DMS79 treated with DMSO at 0.1 percent for 48 hours (cell line): Measurements from ENCODE around the gene TPBGL.
"Not testable (repeated sequence)": the region's sequence is repeated elsewhere in the genome, so short reads cannot be mapped to it uniquely, and the experiment has no call there.

Source experiments
- DNase-seq: peaks from one replicate; lab custom pipeline; 2025; lab: John Stamatoyannopoulos, UW

Gene TPBGL

DNA sequence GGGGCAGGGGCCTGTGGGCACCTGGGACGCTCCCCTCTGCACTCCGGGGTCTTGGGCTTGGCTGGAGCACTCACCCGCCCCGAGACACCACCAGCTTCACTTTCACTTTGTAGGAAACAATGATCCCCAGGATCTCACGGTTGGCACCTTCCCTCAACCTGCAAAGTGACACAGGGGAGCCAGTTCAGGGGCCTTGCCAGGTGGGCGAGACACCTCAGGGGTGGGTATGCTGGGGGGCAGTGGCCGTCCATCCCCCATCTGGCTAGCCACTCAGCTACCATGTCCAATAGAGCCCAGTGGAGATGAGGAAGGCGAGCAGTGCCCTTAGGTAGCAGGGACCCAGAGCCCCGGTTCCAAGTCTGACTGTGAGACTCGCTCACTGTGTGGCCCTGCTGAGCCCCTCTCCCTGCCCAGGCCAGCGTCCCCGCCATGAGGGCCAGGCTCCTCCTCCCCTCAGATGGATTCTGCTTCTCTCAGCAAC is 32.3 kb downstream of the TPBGL start:
- no peak for DNase-seq

DNA sequence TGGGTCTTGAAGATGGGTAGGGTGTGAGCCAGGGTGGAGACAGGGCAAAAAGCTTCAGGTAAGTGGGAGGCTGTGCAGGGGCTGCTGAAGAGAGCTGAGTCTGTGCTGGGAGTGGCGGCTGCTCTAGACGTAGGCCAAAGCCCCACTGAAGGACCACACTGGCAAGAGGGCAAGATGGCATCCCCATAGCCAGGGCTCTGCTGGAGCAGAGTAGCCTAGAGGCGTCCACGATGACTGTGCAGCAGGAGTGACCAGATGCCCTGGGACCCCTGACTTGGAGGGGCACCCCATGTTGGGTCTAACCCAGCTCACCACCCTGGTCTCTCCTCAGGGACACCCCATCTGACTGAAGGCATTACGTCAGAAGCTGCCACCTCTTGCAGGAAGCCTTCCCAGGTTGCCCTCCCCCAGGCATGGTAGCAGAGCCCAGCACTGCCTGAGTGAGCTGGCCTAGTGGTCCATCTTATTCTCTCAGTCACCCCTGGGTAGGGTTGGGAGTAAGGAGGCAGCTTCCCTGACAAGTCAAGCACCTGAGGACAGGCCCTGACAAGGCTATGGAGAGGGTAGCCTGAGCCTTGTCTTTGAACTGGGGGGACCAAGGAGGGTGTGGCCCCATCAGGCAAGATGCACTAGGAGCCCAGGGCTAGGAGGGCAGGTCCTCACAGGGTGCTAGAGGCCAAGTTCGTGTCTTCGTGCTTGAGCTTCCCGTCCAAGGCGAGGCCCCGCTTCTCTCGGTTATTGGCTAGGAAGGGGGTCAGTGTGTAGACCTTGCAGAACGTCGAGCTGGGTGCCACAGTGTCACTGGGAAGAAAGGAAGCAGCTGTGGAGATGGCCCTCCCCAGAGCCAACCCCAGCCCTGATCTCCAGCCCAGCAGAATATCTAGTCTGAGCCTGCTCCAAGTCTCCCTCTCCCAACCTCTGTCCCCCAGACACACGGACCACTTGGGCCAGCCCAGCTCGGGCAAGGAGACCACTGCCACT is 33.1 kb downstream of the TPBGL start:
- DNase-seq, result no peak

DNA sequence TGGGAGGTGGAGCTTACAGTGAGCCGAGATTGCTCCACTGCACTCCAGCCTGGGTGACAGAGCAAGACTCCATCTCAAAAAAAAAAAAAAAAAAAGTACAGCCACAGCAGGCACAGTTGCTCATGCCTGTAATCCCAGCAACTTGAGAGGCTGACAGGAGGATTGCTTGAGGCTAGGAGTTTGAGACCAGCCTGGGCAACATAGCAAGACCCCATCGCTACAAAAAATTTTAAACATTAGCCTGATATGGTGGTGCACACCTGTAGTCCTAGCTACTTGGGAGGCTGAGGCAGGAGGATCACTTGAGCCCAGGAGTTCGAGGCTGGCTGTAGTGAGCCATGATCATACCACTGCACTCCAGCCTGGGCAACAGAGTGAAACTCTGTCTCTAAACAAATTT is 34.1 kb downstream of the TPBGL start:
- not testable (repeated sequence) for DNase-seq

- peak; percentile 49 for DNase-seq
Measured at GRCh38 chr11:75275581-75275980, 35.0 kb downstream of the TPBGL start.

GRCh38 chr11:75276186-75276585 is 35.6 kb downstream of the TPBGL start:
- no peak for DNase-seq

DNA sequence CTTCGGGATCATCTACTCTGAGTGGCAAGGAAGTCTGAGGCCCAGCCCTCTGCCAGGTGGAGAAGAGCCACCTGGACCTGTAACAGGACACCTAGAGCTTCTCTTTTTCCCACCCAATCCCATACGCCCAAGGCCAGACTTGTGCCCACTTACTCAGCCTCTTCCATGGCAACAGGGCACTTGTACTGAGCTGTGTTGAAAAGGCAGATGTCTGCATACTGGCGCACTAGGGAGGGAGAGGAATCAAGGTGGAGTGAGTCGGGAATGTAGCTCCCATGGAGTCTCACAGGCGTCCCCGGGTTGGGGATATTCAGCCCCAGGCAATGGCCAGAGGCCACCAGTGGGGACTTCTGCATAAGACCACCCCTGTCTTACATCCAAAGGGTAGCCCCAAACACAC is 36.1 kb downstream of the TPBGL start:
- peak; percentile 100 for DNase-seq

DNA sequence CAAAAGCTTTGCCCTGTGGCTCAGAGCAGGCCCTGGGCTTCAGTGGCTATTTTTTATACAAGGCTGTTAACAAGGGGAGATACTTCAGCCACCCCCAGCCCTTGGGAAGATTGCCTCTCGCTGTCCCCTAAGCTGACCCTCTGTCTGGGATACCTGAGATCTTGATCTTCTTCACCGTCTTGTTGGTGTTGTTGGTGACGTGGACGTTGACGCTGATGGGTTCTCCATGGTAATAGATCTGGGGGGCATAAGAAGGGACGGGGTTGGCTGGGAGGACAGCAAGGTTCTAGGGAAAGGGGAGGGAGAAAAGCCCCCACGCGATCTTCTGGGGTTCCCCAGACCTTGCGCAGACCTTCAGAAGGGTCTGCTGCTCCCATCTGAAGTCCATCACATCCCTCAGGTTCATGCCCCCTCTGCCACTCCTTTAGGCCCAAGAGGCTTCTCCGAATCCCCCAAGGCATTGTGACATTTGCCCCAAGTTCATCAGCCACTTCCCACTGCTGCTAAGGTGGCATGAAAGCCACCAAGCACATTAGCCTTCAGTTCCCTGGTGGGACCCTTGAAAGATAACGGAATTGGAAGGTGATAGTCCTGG is 36.7 kb downstream of the TPBGL start:
- DNase-seq, result no peak

- no peak for DNase-seq
Measured at GRCh38 chr11:75277991-75278790, 37.6 kb downstream of the TPBGL start.

- DNase-seq, result no peak
Measured at GRCh38 chr11:75279273-75279672, 38.7 kb downstream of the TPBGL start.

DNA sequence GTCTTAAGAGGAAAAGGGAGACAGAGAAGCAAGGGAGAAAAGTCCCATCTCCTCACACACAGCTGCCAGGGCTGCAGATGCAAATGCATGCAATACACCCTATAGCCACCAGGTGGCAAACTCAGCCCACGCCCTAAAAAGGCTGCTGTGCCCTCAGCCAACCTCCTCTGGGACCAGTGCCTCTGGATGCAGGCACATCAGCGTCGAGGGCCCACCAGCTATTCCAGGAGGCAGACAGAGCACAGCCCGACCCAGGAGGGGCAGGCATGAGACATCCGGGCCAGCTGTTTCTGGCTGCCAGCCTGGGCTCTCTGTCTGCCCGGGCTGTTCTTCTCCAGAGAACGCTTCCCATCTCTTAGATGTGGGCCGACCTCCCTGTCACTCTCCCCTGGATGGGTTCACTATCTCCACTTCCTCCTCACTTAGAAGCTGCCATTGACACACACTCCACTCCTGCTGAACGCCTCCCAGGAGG is 39.7 kb downstream of the TPBGL start:
- peak; percentile 83 for DNase-seq

GRCh38 chr11:75280770-75281468 is 40.3 kb downstream of the TPBGL start:
- DNase-seq, result no peak

- no peak for DNase-seq
Measured at GRCh38 chr11:75281469-75282095, 41.0 kb downstream of the TPBGL start.

DNA sequence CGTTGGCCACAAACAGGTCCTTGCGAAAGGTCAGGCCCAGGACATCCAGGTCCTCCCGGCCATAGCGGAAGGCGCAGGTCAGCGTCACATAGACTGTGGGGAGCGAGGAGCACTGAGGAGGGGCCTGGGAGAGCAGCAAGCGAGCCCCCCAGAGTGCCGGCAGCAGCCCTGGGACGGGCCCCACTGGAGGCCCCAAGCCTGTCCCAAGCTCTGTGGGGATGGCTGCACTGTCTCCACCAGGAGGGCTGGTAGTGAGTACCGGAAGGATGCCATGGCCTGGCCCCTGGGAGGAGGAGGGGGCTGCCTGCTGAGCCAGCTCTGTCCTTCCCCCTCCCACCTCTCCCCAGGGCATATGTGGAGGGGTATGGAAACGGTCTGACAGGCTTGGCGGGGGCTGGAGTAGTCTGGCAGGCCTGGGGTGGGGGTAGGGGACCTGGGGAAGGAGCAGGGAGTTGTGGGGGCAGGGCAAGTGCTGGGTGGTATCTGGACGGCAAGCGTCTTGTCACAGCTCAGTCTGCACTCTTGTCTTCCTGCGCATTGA is 42.9 kb downstream of the TPBGL start:
- DNase-seq, result no peak

GRCh38 chr11:75285776-75286360 is 45.3 kb downstream of the TPBGL start:
- DNase-seq, result no peak

GRCh38 chr11:75286826-75287465 is 46.4 kb downstream of the TPBGL start:
- no peak for DNase-seq

- no peak for DNase-seq
Measured at GRCh38 chr11:75287579-75287978, 47.0 kb downstream of the TPBGL start.

GRCh38 chr11:75289511-75289760 is 48.9 kb downstream of the TPBGL start:
- no peak for DNase-seq

DNA sequence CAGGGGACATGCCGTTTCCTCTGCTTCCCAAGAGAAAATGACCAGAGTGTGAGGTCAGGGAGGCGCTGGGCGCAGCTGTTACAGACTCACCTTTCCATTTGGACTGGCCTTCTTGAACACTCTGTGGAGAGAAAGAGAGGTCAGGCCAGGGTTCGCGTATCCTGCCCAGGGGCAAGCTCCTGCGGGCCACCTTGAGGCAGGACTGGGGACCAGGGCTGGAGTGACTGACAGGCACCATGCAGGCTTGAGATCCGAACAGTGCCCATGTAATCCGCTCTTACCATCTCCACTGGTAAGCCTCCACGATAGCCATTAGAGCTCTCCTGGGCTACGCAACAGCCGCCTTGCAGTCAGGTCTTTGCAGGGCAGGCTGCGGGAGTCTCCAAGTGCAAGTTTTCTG is 49.3 kb downstream of the TPBGL start:
- DNase-seq, result no peak

DNA sequence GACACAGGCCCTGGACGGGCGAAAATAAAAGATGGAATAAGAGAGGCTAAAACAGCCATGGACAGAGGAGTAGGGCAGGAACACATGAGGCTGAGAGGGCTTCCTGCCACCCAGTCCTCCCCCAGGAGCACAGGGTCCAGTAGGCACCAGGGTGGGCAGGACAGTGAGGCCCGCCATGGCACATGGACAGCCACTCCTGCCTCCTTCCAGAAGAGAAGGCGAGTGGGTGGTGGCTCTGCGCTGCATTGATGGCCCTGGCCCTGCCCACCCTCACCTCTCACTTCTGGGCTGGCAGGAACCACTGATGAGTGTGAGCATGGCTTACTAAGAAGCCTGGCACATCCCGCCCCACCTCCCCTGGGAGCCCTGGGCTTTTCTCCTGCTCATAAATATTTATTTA is 51.2 kb downstream of the TPBGL start:
- no peak for DNase-seq

GRCh38 chr11:75292943-75293342 is 52.4 kb downstream of the TPBGL start:
- no peak for DNase-seq
